Measurements from ENCODE around the gene SMAD5.

Gene SMAD5

DNA sequence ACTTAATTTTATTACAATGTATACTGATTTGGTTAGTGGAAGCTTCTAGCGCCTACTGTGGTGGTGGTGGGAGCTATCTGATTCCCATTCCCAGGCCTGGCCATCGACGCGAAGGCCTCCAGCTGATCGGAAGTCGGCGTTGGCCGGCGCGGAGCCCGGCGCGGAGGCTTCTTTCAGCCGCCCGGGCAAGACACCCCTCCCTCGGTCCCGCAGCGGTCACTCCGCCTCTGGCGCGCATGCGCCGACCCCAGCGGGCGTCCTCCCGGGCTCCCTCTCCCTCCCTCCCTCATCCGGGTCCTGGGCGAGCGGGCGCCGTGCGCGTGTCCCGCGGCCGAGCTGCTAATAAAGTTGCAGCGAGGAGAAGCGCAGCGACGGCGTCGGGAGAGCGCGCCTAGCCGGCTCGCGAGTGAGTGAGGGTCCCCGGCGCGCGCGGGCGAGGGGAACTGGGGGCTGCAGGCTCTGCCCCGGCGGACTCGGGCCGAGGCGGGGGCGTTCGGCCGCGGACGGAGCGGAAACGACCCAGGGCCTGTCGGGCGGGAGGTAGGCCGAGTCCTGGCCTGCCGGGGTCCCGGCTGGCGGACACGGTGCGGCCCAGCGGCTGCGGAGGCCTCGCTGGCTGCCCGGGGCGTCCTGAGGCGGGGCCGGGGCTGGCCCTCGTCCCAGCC, at the start of gene SMAD5:
Gene SMAD5 (plus strand): TSS at position 289 of the 665 bp plus-strand sequence. CDS start 20,916 bp downstream, outside the sequence.
- no peaks in the 10 kb centered on the region for H3K36me3 ChIP-seq (ENCODE audit: insufficient read depth, low read length)
- H3K9me3 ChIP-seq (ENCODE audit: low read length) = no peaks in the 10 kb centered on the region
- no peaks in the 10 kb centered on the region for H3K27me3 ChIP-seq (ENCODE audit: insufficient read depth, low read length)
- H2AFZ ChIP-seq (ENCODE audit: low read depth, low read length) = peak within 1 kb of the TSS; percentile 92
- H3K4me1 ChIP-seq (ENCODE audit: insufficient read depth, low read length) = peaks cover 20% of the 10 kb centered on the region
- H3K4me3 ChIP-seq (ENCODE audit: low read length) = peak within 1 kb of the TSS; percentile 73

DNA sequence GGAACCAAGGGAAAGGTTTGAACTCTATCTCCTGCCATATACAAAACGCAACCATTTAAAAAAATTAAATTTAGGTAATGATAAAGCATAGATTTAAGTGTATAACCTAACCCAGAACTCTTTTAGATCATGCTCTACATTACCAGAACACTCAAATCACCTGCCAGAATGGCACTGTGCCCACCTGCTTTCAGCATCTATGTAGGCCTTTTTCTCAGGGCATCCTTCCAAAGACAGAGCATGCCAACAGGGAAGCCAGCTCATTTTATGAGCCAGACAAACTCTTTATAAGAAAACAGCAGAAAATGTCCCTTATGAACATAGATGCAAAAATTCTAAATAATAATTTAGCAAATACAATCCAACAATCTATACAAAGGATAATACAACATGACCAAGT, 47.9 kb upstream of the SMAD5 start:
- H3K4me3 ChIP-seq (ENCODE audit: low read length) = no peak overlapping the region
- peaks cover 8% of the 10 kb centered on the region for H3K27me3 ChIP-seq (ENCODE audit: insufficient read depth, low read length)
- no peaks in the 10 kb centered on the region for H3K9me3 ChIP-seq (ENCODE audit: low read length)
- no peaks in the 10 kb centered on the region for H3K4me1 ChIP-seq (ENCODE audit: insufficient read depth, low read length)
- H3K36me3 ChIP-seq (ENCODE audit: insufficient read depth, low read length) = no peaks in the 10 kb centered on the region
- H2AFZ ChIP-seq (ENCODE audit: low read depth, low read length) = no peak overlapping the region

DNA sequence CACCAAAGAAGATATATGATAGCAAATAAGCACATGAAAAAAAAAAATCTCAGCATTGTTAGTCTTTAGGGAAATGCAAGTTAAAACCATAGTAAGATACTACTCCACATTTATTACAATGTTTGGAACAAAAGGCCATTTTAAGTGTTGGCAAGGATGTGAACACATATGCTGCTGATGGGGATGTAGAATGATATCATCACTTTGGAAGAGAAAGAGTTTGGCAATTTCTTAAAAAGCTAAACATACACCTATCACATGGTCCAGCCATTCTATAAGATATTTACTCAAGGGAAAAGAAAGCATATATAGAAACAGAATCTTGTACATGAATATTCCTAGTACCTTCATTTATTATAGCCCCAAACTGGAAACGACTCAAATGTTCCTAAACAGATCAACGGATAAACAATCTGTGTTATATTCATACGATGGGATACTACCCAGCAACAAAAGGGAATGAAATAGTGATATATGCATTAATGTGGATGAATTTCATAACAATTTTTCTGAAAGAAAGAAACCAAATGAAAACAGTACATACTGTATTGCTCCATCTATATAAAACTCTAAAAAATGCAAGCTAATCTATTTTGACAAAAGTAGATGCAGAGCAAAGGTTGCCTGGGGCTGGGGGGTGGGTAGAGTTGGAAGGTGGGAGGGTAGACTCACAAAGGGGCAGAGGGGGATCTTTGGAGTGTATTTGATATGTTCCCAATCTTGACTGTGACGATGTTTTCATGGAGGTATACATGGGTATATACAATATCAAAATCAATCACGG, 45.7 kb upstream of the SMAD5 start:
- no peaks in the 10 kb centered on the region for H3K4me1 ChIP-seq (ENCODE audit: insufficient read depth, low read length)

DNA sequence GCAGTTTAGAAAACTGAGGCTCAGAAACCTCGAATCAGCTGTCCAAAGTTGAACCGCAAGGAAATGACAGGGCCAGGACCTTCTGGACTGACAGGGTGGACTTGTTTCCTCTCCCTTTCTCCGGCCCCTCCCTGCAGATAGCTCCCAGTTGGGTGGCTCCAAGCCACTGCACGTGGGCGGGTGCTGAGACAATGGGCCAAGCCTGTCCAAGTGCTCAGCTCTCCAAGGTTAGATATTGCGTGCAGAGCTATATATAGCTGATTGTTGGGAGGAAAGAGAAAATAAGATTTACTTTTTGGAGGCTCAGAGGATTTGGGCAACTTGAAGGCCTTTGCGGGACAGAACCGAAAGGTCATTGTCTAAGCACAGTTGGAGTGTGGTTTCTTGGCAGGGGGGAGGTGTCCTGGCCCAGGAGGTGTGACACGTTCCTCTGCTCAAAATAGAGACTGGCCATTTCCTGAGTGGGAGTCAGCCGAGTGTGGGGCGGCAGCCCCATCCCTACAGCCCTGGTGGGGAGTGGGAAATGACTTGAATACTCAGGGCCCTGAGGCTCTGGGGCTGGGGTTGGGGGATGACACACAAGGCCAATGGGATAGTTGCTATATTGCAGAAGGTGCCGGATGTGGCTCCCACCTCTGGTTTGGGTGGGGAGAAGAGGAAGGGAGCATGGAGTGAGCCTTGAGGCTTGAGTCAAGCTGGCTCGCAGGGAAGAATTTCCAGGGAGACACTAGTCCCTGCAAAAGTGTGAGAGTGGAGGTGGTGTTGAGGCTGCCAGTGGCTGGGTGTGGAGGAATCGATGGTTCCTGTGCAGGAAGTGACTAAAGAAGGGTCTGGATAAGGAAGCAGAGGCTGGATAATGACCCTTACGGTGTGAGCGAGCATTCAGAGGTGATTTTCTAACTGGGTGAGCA, 44.4 kb upstream of the SMAD5 start:
- Histone ChIP-seq H2AFZ (ENCODE audit: low read depth, low read length) (no peak overlapping the region), H3K4me1 (ENCODE audit: insufficient read depth, low read length) (no peaks in the 10 kb centered on the region), H3K27me3 (ENCODE audit: insufficient read depth, low read length) (peaks cover 11% of the 10 kb centered on the region), H3K36me3 (ENCODE audit: insufficient read depth, low read length) (no peaks in the 10 kb centered on the region), H3K4me3 (ENCODE audit: low read length) (no peak overlapping the region), H3K9me3 (ENCODE audit: low read length) (no peaks in the 10 kb centered on the region)

More for the DNA sequence above, 45.7 kb upstream of the SMAD5 start:
- H3K36me3 ChIP-seq (ENCODE audit: insufficient read depth, low read length) = no peaks in the 10 kb centered on the region
- no peak overlapping the region for H2AFZ ChIP-seq (ENCODE audit: low read depth, low read length)
- H3K27me3 ChIP-seq (ENCODE audit: insufficient read depth, low read length) = peaks cover 15% of the 10 kb centered on the region
- H3K4me3 ChIP-seq (ENCODE audit: low read length) = no peak overlapping the region
- H3K9me3 ChIP-seq (ENCODE audit: low read length) = no peaks in the 10 kb centered on the region

DNA sequence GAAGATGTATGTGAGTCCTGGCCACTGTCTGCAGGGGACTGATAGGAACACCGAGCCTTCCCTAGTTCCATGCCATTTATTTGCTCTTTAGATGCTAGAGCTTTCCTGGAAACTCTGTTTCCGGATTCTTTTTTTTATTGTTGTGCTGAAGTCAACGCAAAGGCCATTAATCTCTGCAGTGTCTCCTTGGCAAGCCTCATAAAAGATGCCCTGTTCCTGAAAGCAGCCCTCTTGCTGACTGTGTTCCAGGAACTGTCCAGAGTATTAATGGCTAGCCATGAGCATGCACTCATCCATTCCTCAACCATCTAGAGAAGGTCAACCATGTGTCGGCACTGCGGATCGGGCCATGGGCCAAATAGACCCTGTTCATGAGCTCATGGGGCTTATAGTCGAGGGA, 42.9 kb upstream of the SMAD5 start:
- Histone ChIP-seq H3K36me3 (ENCODE audit: insufficient read depth, low read length) (no peaks in the 10 kb centered on the region), H3K27me3 (ENCODE audit: insufficient read depth, low read length) (peaks cover 8% of the 10 kb centered on the region), H3K9me3 (ENCODE audit: low read length) (no peaks in the 10 kb centered on the region), H3K4me3 (ENCODE audit: low read length) (no peak overlapping the region), H3K4me1 (ENCODE audit: insufficient read depth, low read length) (no peaks in the 10 kb centered on the region), H2AFZ (ENCODE audit: low read depth, low read length) (no peak overlapping the region)

DNA sequence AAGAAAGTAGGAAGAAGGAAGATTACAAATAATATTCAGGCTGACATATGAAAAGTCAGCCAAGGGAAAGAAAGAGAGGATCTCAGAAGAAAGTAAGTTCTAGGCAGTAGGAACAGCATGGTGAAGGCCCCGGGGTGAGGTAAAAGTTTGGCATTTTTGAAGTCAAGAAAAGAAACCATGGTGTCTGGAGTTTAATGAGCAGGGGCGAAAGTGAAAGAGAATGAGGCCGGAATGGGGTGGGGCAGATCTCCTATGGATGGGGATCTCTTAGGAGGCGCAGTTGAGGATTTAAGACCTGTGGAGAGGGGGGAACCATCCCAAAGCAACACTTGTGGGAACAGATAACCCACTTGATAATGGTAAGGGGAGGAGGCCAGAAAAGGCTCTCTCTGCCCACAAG, 42.3 kb upstream of the SMAD5 start:
- no peak overlapping the region for H2AFZ ChIP-seq (ENCODE audit: low read depth, low read length)
- H3K27me3 ChIP-seq (ENCODE audit: insufficient read depth, low read length) = peaks cover 8% of the 10 kb centered on the region
- no peak overlapping the region for H3K4me3 ChIP-seq (ENCODE audit: low read length)
- no peaks in the 10 kb centered on the region for H3K36me3 ChIP-seq (ENCODE audit: insufficient read depth, low read length)
- no peaks in the 10 kb centered on the region for H3K4me1 ChIP-seq (ENCODE audit: insufficient read depth, low read length)
- no peaks in the 10 kb centered on the region for H3K9me3 ChIP-seq (ENCODE audit: low read length)

DNA sequence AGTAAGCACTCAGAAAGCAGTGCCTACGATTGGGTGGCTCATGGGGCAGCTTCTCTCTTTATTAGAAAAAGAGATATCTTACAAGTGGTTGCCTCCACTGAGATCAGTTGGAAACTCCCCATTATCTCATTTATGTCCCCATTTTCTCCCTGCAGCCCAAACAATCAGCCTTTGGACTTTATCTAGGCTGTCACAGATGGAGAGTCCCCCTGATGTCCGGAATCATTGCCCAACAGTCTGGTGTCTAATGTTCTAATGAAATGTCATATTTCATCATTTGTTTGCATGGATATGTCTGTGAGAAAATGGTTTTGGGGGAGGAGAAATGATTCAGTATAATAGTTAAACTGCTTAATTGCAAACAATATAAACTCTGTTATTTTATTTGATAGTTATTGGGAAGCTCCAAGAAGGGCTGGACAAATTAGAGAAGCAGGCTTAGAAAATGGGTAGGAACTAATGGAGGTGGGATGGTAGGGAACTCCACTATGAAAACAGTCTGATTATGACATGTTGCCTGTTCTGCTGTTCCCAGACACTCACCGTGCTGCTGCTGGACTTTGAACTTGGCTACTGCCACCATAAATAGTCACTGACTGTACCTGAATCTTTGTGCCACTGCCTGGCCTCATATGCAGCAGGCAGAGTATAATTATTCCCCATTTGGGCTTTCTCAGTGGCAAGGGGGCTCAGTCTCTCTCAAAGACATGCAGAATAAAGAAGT, 38.3 kb upstream of the SMAD5 start:
- no peaks in the 10 kb centered on the region for H3K36me3 ChIP-seq (ENCODE audit: insufficient read depth, low read length)
- H3K4me1 ChIP-seq (ENCODE audit: insufficient read depth, low read length) = no peaks in the 10 kb centered on the region
- peaks cover 8% of the 10 kb centered on the region for H3K27me3 ChIP-seq (ENCODE audit: insufficient read depth, low read length)
- H3K4me3 ChIP-seq (ENCODE audit: low read length) = no peak overlapping the region
- H2AFZ ChIP-seq (ENCODE audit: low read depth, low read length) = no peak overlapping the region
- no peaks in the 10 kb centered on the region for H3K9me3 ChIP-seq (ENCODE audit: low read length)

DNA sequence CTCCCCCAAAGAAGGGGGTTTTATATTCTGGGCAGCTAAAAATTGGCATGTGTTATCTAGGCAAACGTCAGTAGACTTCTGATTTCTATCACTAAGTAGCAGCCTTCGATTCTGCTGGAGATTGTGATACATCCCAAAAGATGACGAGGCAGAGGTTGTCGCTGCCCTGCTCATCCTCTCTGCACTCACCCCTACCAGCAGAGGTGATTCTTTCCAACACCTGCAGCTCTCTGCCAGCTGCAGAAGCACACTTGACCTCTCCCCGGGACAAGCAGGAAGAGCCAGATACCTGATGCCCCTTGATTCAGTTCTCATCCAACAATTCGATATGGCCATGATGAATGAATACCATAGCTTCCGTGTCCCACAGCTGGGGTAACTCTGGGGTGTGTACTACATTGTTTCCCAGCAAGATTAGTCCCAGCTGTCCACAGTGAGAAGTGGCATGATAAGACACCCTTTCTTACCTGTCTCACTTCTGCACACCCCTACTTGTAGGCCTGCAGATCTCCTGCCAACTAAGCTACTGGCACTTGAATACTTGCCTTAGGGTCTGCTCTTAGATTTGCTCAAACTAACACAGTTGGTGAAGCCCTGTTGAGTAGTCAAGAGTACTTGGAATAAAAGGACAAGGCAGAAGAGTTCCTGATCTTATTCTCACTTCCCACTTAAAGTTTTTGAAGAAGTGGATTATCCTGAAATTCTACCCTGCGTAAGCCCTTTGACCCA, 37.6 kb upstream of the SMAD5 start:
- Histone ChIP-seq H3K9me3 (ENCODE audit: low read length) (no peaks in the 10 kb centered on the region), H2AFZ (ENCODE audit: low read depth, low read length) (no peak overlapping the region), H3K27me3 (ENCODE audit: insufficient read depth, low read length) (peaks cover 4% of the 10 kb centered on the region), H3K4me1 (ENCODE audit: insufficient read depth, low read length) (no peaks in the 10 kb centered on the region), H3K4me3 (ENCODE audit: low read length) (no peak overlapping the region), H3K36me3 (ENCODE audit: insufficient read depth, low read length) (no peaks in the 10 kb centered on the region)

DNA sequence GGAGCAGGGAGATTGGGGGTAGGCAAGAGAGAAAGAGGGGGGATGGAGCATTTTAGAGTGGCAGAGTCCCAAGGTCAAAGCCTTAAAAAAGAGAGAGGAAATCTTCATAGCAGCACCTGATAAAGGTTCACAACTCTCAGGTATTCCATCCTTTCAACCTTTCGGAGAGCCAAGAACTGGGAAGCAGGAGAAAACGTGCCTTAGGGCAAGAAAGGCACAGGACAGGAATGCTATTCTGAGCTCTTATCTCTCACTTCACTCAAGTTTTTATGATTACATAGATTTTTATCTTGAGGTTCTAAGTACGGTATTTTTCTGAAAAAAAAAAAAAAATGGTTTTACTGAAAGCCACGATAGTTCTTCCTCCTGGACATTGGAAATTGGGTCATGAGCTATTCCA, 34.5 kb upstream of the SMAD5 start:
- H3K4me3 ChIP-seq (ENCODE audit: low read length) = no peak overlapping the region
- H3K36me3 ChIP-seq (ENCODE audit: insufficient read depth, low read length) = no peaks in the 10 kb centered on the region
- no peak overlapping the region for H2AFZ ChIP-seq (ENCODE audit: low read depth, low read length)
- no peaks in the 10 kb centered on the region for H3K27me3 ChIP-seq (ENCODE audit: insufficient read depth, low read length)
- H3K9me3 ChIP-seq (ENCODE audit: low read length) = no peaks in the 10 kb centered on the region
- H3K4me1 ChIP-seq (ENCODE audit: insufficient read depth, low read length) = peaks cover 11% of the 10 kb centered on the region

DNA sequence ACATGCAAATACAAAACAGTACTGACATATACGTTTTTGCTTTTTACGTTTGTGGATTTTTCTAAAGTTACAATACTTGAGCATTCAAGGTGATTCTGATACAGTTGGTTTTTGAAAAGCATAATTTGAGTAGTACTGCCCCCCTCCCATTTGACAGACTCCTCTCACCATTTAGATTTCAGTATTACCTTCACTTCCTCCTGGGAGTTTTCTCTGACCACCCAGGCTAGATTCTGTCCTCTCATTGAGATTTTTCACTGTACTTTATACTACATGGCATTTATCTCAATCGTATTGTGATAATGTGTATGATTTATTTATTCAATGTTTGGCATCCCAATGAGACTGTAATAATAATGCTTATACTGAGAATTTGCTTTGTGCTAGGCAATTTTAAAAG, 32.8 kb upstream of the SMAD5 start:
- H3K27me3 ChIP-seq (ENCODE audit: insufficient read depth, low read length) = no peaks in the 10 kb centered on the region
- no peak overlapping the region for H2AFZ ChIP-seq (ENCODE audit: low read depth, low read length)
- peaks cover 21% of the 10 kb centered on the region for H3K4me1 ChIP-seq (ENCODE audit: insufficient read depth, low read length)
- H3K9me3 ChIP-seq (ENCODE audit: low read length) = no peaks in the 10 kb centered on the region
- H3K36me3 ChIP-seq (ENCODE audit: insufficient read depth, low read length) = no peaks in the 10 kb centered on the region
- H3K4me3 ChIP-seq (ENCODE audit: low read length) = no peak overlapping the region

DNA sequence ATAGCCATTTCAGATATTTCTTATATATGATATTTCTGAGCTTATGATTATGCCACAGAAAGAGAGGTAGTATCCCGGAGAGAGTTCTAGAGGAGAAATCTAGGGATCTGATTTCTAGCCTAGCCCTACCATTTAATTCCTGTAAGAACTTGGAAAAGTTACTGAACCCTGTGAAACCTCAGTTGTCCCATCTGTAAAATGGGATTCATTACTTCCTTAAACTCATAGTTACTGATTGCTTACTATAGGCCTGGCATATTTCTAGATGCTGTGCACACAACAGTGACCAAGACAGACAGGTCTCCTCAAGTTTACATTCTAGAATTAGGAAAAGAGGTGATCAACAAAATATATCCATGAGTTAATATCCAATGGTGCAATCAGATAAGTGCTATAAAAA, 30.8 kb upstream of the SMAD5 start:
- Histone ChIP-seq H3K27me3 (ENCODE audit: insufficient read depth, low read length) (no peaks in the 10 kb centered on the region), H3K4me1 (ENCODE audit: insufficient read depth, low read length) (peaks cover 22% of the 10 kb centered on the region), H3K4me3 (ENCODE audit: low read length) (no peak overlapping the region), H3K9me3 (ENCODE audit: low read length) (no peaks in the 10 kb centered on the region), H2AFZ (ENCODE audit: low read depth, low read length) (no peak overlapping the region), H3K36me3 (ENCODE audit: insufficient read depth, low read length) (no peaks in the 10 kb centered on the region)

DNA sequence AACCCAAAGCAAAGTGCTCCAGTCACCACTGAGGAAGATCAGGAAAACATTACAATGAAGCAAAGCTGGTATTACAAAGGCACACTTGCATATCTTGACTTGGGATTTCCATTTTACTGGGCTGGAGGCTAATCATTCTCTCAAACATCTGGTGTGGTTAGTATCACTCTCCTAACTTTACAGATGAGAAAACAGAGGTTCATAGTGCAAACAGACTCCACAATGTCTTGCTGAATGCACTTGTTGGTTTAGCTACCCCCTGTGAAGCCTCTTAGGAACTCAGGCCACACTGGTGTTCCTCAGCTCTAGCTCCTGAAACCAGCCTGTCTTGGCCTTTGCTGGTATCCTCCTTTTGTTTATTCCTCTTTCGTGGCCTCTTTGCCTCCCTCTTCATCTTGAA, 29.5 kb upstream of the SMAD5 start:
- H3K4me1 ChIP-seq (ENCODE audit: insufficient read depth, low read length) = peaks cover 22% of the 10 kb centered on the region
- no peak overlapping the region for H2AFZ ChIP-seq (ENCODE audit: low read depth, low read length)
- no peaks in the 10 kb centered on the region for H3K9me3 ChIP-seq (ENCODE audit: low read length)
- H3K4me3 ChIP-seq (ENCODE audit: low read length) = no peak overlapping the region
- H3K36me3 ChIP-seq (ENCODE audit: insufficient read depth, low read length) = no peaks in the 10 kb centered on the region
- no peaks in the 10 kb centered on the region for H3K27me3 ChIP-seq (ENCODE audit: insufficient read depth, low read length)

Data from neuron (in vitro differentiated cells).